ENCODE data around the gene TACR2. TPM values are rescaled to one million over a fixed set of nuclear protein-coding genes. Genes with fewer than 3 reads are reported as not detected.
A peak's percentile ranks its signal among the peaks of the same experiment; 100 is the strongest.

The TACR2 gene
- total RNA-seq, 2 donors from 2014 or later = 0.66 TPM; not detected in 1

DNA sequence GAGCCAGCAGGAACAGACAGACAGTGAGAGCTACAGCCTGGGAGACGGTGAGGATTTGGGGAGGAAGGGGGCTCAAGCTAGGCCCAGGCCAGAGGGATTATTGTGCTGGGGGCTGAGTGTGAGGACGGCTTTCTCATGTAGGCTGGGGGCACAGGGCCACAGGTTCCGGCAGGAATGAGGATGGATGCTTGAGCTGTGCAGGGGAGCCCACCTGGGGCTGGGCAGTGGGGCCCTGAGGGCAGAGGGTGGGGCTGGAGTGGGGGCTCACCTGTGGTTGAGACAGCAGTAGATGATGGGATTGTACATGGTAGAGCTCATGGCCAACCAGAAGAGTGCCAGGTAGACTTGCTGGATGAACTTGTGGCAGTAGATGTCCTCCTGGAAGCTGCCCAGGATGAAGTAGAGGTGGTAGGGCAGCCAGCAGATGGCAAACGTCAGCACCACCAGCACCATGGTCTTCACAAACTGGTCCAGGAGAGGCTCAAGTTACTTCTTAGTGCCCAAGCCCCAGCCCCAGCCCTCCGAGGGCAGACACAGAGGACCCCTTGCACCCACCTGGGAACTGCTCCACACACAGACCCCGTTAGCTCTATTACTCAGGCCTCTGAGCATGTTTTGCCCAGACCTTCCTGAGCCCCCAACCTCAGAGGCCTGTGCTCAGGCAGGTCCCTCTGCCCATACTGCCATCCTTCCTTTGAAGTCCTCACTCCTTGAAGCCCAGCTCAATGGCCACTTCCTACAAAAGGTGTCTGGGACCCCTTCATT is 9.7 kb downstream of the TACR2 start:
- intact Hi-C loops (cut with DNase I) = loop anchor here (10.0 kb wide), 1 partner anchor 228 kb away; the partner anchor contains the start of gene FAM241B
- ATAC-seq = no peak

DNA sequence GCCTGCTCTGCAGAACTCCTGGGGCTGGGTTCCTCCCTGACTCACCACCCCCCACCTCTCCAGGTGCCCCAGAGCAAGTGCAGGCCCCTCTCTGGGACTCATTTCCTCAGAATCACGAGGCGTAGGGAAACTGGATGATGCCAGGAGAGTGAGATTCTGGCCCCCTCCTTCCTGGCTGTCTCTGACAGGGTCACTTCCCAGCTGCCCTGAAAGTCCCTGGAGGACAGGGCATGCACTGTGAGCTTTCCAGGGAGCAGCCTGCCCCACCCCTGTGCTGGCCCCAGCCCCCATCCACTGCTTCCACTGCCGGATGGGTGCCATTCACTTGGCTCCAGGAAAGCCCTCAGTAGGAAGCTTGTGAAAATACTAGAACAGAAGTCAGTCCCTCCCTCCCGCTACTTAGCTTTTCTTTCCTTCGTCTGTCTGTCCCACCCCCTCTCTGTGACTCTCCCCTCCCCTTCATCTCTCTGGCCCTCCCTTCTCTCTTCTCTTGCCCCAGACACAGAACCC is 10.4 kb downstream of the TACR2 start:
- H3K27ac ChIP-seq = peak overlapping the region in 1 of 4 donors; percentile 11
- H3K27me3 ChIP-seq = no peaks in the 10 kb centered on the region
- no peak for ATAC-seq
- peaks cover 13% of the 10 kb centered on the region for H3K4me1 ChIP-seq
- H3K4me3 ChIP-seq = no peak overlapping the region
- H3K36me3 ChIP-seq (replicated peaks in 1 of 2; ENCODE audit: insufficient read depth in 1 of 2, low read depth in 2 of 2) = peaks cover 0 to 1% of the 10 kb centered on the region in 2 donors
- intact Hi-C loops (cut with DNase I) = loop anchor here (10.0 kb wide), 1 partner anchor 228 kb away; the partner anchor contains the start of gene FAM241B
- 37 to 80% methylated on average over 5 of the region's 5 CpGs for WGBS, 2 donors
- no peaks in the 10 kb centered on the region for H3K9me3 ChIP-seq
- DNase-seq = peak in 1 of 4 donors; percentile 27
- TF ChIP-seq, protein P1, sequence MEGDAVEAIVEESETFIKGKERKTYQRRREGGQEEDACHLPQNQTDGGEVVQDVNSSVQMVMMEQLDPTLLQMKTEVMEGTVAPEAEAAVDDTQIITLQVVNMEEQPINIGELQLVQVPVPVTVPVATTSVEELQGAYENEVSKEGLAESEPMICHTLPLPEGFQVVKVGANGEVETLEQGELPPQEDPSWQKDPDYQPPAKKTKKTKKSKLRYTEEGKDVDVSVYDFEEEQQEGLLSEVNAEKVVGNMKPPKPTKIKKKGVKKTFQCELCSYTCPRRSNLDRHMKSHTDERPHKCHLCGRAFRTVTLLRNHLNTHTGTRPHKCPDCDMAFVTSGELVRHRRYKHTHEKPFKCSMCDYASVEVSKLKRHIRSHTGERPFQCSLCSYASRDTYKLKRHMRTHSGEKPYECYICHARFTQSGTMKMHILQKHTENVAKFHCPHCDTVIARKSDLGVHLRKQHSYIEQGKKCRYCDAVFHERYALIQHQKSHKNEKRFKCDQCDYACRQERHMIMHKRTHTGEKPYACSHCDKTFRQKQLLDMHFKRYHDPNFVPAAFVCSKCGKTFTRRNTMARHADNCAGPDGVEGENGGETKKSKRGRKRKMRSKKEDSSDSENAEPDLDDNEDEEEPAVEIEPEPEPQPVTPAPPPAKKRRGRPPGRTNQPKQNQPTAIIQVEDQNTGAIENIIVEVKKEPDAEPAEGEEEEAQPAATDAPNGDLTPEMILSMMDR (IDR thresholded peaks at IDR 0.05) = no peak
- TF ChIP-seq POLR2A (IDR thresholded peaks at IDR 0.05) = no peak

More for the DNA sequence above, 9.7 kb downstream of the TACR2 start:
- H3K36me3 ChIP-seq (replicated peaks in 1 of 2; ENCODE audit: insufficient read depth in 1 of 2, low read depth in 2 of 2) = no peaks in the 10 kb centered on the region
- H3K27me3 ChIP-seq = no peaks in the 10 kb centered on the region
- peaks cover 13% of the 10 kb centered on the region for H3K4me1 ChIP-seq
- H3K9me3 ChIP-seq = no peaks in the 10 kb centered on the region
- DNase-seq = no peak
- no peak overlapping the region for H3K4me3 ChIP-seq
- WGBS, 2 donors = 77 to 79% methylated on average over 5 to 6 of the region's 6 CpGs
- peak overlapping the region in 1 of 4 donors; percentile 11 for H3K27ac ChIP-seq
- TF ChIP-seq, protein P1 (IDR thresholded peaks at IDR 0.05) = no peak
- TF ChIP-seq POLR2A (IDR thresholded peaks at IDR 0.05) = no peak

DNA sequence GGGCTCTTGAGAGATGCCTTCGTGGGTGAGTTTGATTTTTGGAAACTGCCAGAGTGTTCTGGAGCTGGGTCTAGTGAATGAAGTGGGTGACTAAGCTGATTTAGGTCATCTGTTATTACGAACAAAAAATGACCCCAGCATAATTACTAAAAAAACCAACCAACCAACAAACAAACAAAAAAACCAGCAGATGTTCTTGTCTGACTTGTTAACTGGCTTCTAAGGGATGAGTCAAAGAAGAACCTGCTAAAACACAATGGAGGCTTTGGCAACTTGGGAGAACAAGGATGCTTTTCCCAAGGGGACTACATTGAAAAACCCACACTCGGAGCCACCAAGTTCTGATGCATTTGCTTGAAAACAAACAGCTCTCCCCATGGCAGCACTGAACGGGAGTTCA is 11.5 kb downstream of the TACR2 start:
- Histone ChIP-seq H3K9me3 (no peaks in the 10 kb centered on the region), H3K4me1 (peaks cover 13% of the 10 kb centered on the region), H3K4me3 (no peak overlapping the region), H3K27ac (no peak overlapping the region), H3K27me3 (no peaks in the 10 kb centered on the region), H3K36me3 (replicated peaks in 1 of 2; ENCODE audit: insufficient read depth in 1 of 2, low read depth in 2 of 2) (peaks cover 0 to 1% of the 10 kb centered on the region in 2 donors)
- TF ChIP-seq, protein P1 (IDR thresholded peaks at IDR 0.05) = no peak
- no peak for TF ChIP-seq POLR2A (IDR thresholded peaks at IDR 0.05)
- no peak for DNase-seq
- WGBS, 2 donors = 61 to 75% methylated on average over 4 of the region's 4 CpGs
- intact Hi-C loops (cut with DNase I) = loop anchor here (10.0 kb wide), 1 partner anchor 230 kb away; the partner anchor contains the start of gene FAM241B
- ATAC-seq = no peak

DNA sequence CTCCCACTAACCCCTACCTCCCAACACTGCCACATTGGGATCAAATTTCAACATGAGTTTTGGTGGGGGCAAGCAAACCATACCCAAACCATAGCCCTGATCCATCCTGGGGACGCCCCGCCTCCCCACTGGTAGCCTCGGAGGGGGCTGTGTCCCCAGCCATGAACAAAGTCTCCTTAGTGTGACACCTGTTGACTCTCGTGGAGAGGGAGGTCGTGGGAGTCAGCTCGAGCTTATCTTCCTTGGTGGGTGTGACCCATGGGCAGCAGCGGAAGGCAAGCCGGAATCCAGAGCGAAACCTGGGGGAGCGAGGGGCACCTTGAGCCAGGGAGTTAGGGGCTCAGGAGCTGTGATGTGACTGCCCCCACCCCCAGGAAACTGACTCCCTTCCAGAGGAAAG is 11.9 kb downstream of the TACR2 start:
- Histone ChIP-seq H3K27me3 (no peaks in the 10 kb centered on the region), H3K4me1 (peaks cover 13% of the 10 kb centered on the region), H3K9me3 (no peaks in the 10 kb centered on the region), H3K4me3 (no peak overlapping the region), H3K36me3 (replicated peaks in 1 of 2; ENCODE audit: insufficient read depth in 1 of 2, low read depth in 2 of 2) (peaks cover 0 to 1% of the 10 kb centered on the region in 2 donors), H3K27ac (no peak overlapping the region)
- DNase-seq (no peak), ATAC-seq (no peak)
- whole genome bisulfite sequencing, 2 donors = 67 to 78% methylated on average over 10 of the region's 10 CpGs
- no peak for TF ChIP-seq POLR2A (IDR thresholded peaks at IDR 0.05)
- TF ChIP-seq, protein P1 (IDR thresholded peaks at IDR 0.05) = no peak
- intact Hi-C loops (cut with DNase I) = loop anchor here (10.0 kb wide), 1 partner anchor 230 kb away; the partner anchor contains the start of gene FAM241B
